NCI-H1105 (cell line): ENCODE results near the gene OR51S1.
"Not testable (repeated sequence)": the region's sequence is repeated elsewhere in the genome, so short reads cannot be mapped to it uniquely, and the experiment has no call there.

Experiments
- DNase-seq: peaks from one replicate; lab custom pipeline; 2025; lab: John Stamatoyannopoulos, UW

Gene OR51S1, protein sequence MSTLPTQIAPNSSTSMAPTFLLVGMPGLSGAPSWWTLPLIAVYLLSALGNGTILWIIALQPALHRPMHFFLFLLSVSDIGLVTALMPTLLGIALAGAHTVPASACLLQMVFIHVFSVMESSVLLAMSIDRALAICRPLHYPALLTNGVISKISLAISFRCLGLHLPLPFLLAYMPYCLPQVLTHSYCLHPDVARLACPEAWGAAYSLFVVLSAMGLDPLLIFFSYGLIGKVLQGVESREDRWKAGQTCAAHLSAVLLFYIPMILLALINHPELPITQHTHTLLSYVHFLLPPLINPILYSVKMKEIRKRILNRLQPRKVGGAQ

GRCh38 chr11:4848908-4849532 is at the start of gene OR51S1:
Gene OR51S1, minus strand, starts transcription at chr11:4849208. Its CDS starts 0 bp downstream, at chr11:4849208.
- DNase-seq, result no peak

DNA sequence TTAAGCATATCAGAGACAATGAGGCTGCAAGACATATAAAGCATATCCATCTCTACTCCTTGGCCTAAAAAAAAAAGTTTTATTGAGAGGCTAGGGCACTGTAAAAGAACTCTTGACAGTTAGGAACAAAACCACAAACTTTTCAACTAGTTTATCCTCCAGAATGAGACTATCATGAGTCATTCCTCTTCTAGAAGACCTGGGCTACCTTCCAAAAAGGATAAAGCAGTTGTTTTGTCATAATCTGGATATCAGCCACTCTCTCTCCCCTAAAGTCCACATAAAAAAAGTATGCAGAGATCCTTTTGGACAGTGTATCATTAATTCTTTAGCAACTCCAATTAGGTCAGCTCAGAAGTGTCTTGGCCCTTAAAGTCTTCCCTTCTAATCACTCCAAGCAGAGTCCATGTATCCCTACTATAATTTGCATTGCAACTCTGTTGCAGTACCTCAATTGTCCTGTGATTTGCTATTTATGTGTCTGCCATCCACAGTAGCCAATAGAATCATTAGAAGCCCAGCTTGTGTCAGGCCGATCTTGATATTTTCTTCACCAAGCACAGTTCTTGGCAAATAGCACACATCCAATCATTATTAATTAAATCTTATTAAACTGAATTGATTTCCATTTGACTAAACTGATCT is 43.1 kb upstream of the OR51S1 start:
- DNase-seq, result no peak

DNA sequence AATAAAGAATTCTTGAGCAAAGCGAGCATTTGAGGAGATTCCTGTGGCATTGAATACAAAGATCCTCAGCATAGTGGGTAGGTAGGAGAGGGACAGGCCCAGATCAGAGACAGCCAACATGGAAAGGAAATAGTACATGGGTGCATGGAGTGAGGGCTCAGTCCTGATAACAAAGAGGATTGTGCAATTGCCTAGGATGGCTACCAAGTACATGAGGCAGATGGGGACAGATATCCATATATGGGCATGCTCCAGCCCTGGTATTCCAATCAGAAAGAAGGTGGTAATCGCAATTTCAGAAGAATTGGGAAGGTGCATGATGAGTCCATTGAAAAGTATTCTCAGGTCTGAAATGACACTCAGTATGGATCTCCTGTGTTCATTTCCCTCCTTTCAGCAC is 41.3 kb upstream of the OR51S1 start:
- DNase-seq, result no peak

GRCh38 chr11:4887591-4887990 is 38.6 kb upstream of the OR51S1 start:
- no peak for DNase-seq

- no peak for DNase-seq
Measured at GRCh38 chr11:4886186-4886585, 37.2 kb upstream of the OR51S1 start.

- DNase-seq, result no peak
Measured at GRCh38 chr11:4884361-4884760, 35.4 kb upstream of the OR51S1 start.

- no peak for DNase-seq
Measured at GRCh38 chr11:4882543-4882942, 33.5 kb upstream of the OR51S1 start.

- no peak for DNase-seq
Measured at GRCh38 chr11:4881860-4882500, 33.0 kb upstream of the OR51S1 start, which contains the start of gene OR51T1. Gene OR51T1, plus strand, starts transcription at chr11:4881900. Its CDS starts 0 bp downstream, at chr11:4881900.

GRCh38 chr11:4881188-4881587 is 32.2 kb upstream of the OR51S1 start:
- no peak for DNase-seq

DNA sequence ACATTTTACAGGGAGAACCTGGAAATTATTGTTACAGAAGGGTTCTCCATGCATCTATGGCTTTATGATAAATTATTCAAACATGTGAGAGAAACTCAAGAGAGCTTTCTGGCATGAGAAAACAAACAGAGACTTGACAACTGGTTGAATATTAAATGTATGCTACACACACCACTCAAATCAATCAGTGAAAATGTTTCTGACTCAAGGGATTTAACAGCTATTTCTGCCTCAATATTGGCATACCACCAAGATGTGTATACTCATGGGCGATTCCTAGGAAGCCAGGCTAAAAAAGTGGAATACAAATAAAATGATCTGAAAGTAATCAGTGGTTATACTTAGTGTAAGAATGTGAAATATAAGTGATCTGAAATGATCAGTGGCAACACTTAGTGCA is 16.8 kb upstream of the OR51S1 start:
- DNase-seq, result no peak

- DNase-seq, result no peak
Measured at GRCh38 chr11:4863876-4864275, 14.9 kb upstream of the OR51S1 start.

DNA sequence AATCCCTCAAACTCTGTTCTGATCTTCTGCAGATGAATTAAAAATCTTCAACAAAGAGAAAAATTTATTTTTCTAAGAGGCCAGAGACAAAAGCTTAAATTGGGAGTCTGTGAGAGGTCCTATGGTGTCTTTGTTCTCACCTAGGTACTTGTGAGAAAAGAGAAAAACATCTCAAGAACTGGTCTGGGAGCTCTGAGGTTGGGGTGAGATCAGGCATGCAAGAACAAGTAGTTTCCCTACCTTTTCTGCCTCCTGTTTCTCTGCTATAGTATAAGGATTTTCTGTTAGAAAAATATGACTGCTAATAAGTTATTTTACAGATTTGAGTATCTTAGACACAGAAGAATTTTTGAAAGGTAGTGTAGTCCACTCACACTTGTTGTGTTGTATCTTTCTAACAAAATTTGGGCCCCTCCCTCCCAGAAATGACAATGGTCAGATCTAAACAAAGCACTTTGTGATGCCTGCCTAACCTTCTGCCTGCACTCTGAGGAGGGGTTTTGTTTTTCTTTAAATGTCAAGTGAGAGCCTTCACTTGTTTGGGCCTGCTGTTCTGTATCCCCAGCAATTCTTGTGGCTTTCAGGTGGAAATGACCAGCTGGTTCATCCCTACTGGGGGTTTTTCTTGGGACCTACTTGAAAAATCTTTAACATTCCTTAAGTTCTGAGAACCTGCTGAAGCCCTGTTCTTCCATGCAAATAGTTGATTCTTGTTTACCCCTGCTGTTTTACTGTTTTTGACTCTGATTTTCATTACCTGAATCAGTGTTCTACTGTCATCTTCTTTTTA is 13.6 kb upstream of the OR51S1 start:
- DNase-seq, result no peak

- DNase-seq, result not testable (repeated sequence)
Measured at GRCh38 chr11:4854286-4854685, 5.3 kb upstream of the OR51S1 start.

DNA sequence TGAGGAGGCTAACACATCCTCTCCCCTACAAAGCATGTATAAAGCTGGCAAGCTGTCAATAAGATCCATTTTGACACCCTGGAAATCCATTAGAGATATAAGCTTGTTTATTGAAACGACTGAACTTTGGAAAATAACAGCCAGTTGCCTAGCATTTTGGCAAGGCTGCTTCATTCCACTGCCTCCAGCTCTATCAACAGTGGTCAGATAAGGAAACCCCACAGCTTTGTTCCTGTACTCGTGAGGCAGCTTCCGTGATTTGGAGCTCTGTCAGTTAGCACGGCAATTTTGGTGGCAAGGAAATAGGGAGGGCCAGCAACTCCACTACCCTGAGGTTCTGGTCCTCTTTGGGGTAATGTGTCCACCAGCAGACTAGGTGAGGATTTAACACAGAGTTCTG is 2.0 kb upstream of the OR51S1 start:
- DNase-seq, result no peak

DNA sequence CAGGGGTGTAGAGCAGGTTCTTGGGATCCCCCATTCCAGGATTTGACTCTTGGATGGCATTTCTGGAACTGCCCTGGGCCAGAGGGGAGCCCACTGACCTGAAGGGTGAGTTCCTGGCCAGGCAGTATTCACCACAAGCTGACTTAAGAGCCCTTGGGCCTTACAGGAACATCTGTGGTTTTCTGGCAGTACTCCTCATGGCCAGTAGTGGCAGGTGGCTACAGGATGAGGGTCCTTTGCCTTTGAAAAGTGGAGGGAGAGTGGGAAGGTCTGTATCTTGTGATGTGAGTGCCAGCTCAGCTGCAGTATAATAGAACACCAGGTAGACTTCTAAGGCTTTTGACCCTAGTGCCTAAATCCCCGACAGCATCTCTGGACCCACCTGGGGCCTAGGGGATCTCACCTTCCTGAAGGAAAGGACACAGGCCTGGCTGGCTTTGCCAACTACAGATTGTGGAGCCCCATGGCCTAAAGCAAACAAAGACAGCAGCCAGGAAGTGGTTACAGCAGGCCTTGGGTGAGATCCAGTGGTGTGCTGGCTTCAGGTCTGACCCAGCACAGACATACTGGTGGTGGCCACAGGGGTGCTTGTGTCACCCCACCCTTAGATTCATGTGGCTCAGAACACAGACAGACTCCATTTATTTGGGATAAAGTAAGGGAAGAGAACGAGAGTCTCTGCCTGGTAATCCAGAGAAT is 9.0 kb downstream of the OR51S1 start:
- DNase-seq, result no peak

- no peak for DNase-seq
Measured at GRCh38 chr11:4830909-4831308, 18.1 kb downstream of the OR51S1 start.

- no peak for DNase-seq
Measured at GRCh38 chr11:4830346-4830745, 18.7 kb downstream of the OR51S1 start.

DNA sequence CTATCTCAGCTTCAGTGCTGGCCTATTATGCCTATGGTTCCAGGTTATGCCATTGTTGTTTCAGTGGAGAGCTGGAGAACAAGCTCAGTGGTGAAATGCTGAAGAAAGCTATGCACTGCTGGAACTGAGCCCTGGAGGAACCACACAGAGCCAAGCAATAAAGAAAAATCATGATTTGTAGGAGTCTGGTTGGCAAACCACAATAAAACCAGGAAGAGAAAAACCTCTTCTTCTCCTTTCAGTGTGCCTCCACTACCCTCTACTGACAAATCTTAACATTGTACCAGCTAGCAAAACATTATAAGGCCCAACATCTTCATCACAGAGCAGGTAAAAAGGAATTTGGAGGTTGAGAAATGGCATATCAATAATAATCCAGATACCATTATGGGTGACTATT is 22.6 kb downstream of the OR51S1 start:
- DNase-seq, result no peak

GRCh38 chr11:4825132-4825531 is 23.9 kb downstream of the OR51S1 start:
- no peak for DNase-seq

GRCh38 chr11:4821021-4821420 is 28.0 kb downstream of the OR51S1 start, which contains the start of gene OR51F2:
Gene OR51F2, plus strand, starts transcription at chr11:4821321. Its CDS starts 101 bp downstream, at chr11:4821422.
- DNase-seq, result no peak

DNA sequence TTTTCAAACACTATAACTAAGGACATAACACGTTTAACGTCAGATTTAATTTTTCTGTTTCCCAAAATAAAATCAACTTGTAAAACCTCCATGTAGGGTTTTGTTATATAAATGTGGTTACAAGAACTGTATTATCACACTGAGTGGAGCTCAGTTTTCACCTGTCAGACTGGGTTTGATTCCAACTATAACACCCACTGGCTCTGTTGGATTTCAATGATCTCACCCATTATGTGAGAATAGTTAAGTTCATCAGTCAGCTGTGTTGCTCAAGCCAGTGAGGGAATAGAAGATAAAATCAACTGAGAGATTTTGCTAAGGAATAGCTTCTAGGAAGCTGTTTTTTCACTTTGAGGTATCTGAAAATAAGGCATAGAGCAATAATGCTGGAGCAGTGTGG is 39.8 kb downstream of the OR51S1 start:
- no peak for DNase-seq
